Lower lobe of right lung (tissue), 2 donors: ENCODE data around the gene PTBP3. TPM values are rescaled to one million over a fixed set of nuclear protein-coding genes. Genes with fewer than 3 reads are reported as not detected.

Experiments used
- ATAC-seq, 2 donors: fragments of 200-7000 bp; cut with Tn5 transposase; one replicate each; pipeline ENCODE4 v1.9.1; 2020 to 2022; ENCODE audit warnings: mild to moderate bottlenecking in 2 of 2, moderate library complexity in 2 of 2
- DNase-seq: peaks from one replicate; pipeline ENCODE4 v3.0.0-alpha.2; 2020
- H3K27ac ChIP-seq: fragments of 200-600 bp; one replicate; pipeline ENCODE4 v1.8.0; 2022
- H3K27me3 ChIP-seq: fragments of 200-600 bp; one replicate; pipeline ENCODE4 v1.8.0; 2022; ENCODE audit warnings: low read depth
- H3K36me3 ChIP-seq: fragments of 200-600 bp; one replicate; pipeline ENCODE4 v1.8.0; 2022; ENCODE audit warnings: mild to moderate bottlenecking
- H3K4me1 ChIP-seq: fragments of 200-600 bp; one replicate; pipeline ENCODE4 v1.8.0; 2022
- H3K4me3 ChIP-seq: fragments of 200-600 bp; one replicate; pipeline ENCODE4 v1.8.0; 2022; ENCODE audit warnings: mild to moderate bottlenecking
- H3K9me3 ChIP-seq: fragments of 200-600 bp; one replicate; pipeline ENCODE4 v1.8.0; 2022
- CTCF ChIP-seq: fragments of 200-600 bp; IDR thresholded peaks from one replicate; pipeline ENCODE4 v1.8.0; 2022; ENCODE audit warnings: antibody characterized with exemption, mild to moderate bottlenecking
- intact Hi-C: fragments of 100-400 bp; cut with DNase I; formaldehyde crosslinking; loops from one replicate; pipeline ENCODE4 v1.11.0; 2022
- total RNA-seq: library from RNA; stranded (reverse); fragmentation: NEBNext Ultra II Directional; extraction: Animal tissue kit (Norgen Biotek cat#: 25700); gene quantifications from one replicate; pipeline ENCODE4 v1.2.1, GENCODE V29; 2021
- donor health status: DM: no; HTN: yes; CAD: no; lungs with severe emphysema.

Gene PTBP3
- total RNA-seq, 1 donor from 2014 or later, result 94.9 TPM

GRCh38 chr9:112170235-112170634, 163.2 kb downstream of the PTBP3 start:
- peaks cover 22% of the 10 kb centered on the region for H3K4me1 ChIP-seq
- DNase-seq, result peak; percentile 55
- intact Hi-C loops, result no loop called here
- TF ChIP-seq CTCF, result no peak
- no peaks in the 10 kb centered on the region for H3K9me3 ChIP-seq
- H3K27ac ChIP-seq, result no peak overlapping the region
- H3K36me3 ChIP-seq, result no peaks in the 10 kb centered on the region
- peak; percentile 57 to 61 for ATAC-seq
- H3K27me3 ChIP-seq, result no peaks in the 10 kb centered on the region
- no peak overlapping the region for H3K4me3 ChIP-seq

- no peak for ATAC-seq
- no peak overlapping the region for H3K27ac ChIP-seq
- no peak for DNase-seq
- no peak overlapping the region for H3K4me3 ChIP-seq
- no peaks in the 10 kb centered on the region for H3K27me3 ChIP-seq
- no peaks in the 10 kb centered on the region for H3K9me3 ChIP-seq
- intact Hi-C loops, result no loop called here
- peaks cover 20% of the 10 kb centered on the region for H3K4me1 ChIP-seq
- no peaks in the 10 kb centered on the region for H3K36me3 ChIP-seq
- TF ChIP-seq CTCF, result no peak
Observed at GRCh38 chr9:112169368-112169767, 164.1 kb downstream of the PTBP3 start.

- intact Hi-C loops, result no loop called here
- H3K4me3 ChIP-seq, result no peak overlapping the region
- ATAC-seq, result no peak
- DNase-seq, result no peak
- H3K36me3 ChIP-seq, result no peaks in the 10 kb centered on the region
- H3K27me3 ChIP-seq, result no peaks in the 10 kb centered on the region
- peaks cover 14% of the 10 kb centered on the region for H3K4me1 ChIP-seq
- H3K9me3 ChIP-seq, result no peaks in the 10 kb centered on the region
- H3K27ac ChIP-seq, result no peak overlapping the region
- no peak for TF ChIP-seq CTCF
Observed at GRCh38 chr9:112168197-112168596, 165.2 kb downstream of the PTBP3 start.

Other genes with a start within 250 kb of the PTBP3 start
- 49.4 TPM for gene SUSD1, start 158.3 kb downstream of the PTBP3 start, total RNA-seq
- gene HSDL2, start 46.5 kb upstream of the PTBP3 start, total RNA-seq, result 55.3 TPM
- gene KIAA1958, start 153.2 kb upstream of the PTBP3 start, total RNA-seq, result 14.1 TPM